ENCODE results near the gene EML3.
"Not testable (repeated sequence)": the region's sequence is repeated elsewhere in the genome, so short reads cannot be mapped to it uniquely, and the experiment has no call there.

The EML3 gene

DNA sequence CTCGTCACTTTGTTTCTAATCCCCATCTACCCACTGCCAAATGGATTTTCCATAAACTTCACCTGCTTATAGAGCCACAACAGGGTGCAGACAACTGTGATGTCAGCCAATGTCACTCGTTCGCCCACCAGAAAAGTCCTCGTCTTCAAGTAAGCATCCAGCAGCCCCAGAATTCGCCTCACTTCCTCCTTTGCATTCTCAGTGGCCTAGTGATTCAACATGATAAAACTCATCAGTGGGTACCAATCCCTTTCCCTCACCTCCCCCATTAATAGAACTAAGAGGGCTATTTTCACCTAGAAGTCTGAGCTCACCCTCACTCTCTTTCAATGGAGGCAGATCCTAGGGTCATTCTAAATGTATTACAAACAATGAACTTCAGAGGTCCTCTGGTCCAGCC lies 41.7 kb downstream of the EML3 start:
- not testable (repeated sequence) for DNase-seq

DNA sequence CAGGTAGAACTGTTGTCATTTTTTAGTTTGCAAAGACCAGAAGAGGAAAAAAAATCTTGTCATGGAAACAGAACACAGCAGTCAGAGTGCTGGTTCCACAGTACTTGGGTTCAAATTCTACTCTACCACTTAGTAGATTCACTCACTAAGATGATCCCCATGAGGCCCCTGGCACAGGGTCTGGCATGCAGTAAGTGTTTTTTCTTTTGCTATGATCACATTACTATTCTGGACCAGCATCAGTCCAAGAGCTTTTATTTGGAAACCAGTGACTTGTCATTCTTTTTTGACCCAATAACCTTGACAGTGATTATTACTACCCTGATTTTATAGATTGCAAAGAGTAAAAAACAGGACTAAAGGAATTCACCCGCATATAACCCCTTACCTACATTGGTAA lies 43.0 kb downstream of the EML3 start:
- DNase-seq = no peak

DNA sequence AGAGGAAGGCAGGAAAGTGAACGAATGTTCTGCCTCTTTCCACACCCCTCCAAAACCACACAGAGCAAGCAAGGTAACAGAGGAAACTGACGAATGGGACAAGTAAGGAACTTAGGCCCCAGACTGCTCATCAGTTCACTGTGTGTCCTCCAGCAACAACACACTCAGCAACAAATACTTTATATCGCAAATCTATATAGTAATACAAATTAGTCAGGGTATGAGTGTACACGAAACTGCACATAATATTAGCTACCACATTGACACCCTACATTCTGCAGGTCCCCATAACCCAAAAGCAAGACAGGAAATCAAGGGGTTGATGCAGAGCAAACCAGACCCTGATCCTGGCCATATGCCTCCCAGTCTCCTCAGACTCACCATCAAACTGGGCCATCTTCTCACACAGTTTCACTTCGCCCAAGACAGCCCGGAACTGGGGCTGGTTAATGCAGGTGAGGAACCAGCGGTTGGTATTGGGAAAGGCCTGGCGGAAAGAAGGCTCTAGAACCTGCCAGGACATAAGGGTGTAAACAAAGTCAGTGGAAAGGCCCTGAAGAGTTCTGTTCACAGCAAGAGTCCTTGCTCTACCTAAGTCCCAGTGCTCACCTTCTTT lies 45.4 kb downstream of the EML3 start:
- DNase-seq = no peak

DNA sequence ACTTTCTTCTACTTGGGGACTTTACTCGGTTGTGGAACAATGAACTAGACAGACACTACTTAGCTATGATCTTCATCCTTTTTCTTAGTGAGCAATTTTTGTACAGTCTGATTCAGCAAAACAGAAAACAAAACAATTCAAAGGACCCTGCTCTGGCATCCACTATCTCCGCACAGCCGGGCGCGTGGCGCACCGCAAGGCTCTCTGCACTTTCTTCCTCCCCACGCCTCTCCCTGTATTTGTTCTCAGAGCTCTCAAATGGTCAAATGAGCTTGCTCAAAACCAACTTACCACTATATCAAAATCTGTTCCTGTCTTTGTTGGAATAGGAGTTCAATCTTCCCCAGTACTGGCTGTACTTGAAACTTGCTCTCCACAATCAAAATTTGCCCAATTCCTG lies 46.3 kb downstream of the EML3 start:
- DNase-seq = no peak

DNA sequence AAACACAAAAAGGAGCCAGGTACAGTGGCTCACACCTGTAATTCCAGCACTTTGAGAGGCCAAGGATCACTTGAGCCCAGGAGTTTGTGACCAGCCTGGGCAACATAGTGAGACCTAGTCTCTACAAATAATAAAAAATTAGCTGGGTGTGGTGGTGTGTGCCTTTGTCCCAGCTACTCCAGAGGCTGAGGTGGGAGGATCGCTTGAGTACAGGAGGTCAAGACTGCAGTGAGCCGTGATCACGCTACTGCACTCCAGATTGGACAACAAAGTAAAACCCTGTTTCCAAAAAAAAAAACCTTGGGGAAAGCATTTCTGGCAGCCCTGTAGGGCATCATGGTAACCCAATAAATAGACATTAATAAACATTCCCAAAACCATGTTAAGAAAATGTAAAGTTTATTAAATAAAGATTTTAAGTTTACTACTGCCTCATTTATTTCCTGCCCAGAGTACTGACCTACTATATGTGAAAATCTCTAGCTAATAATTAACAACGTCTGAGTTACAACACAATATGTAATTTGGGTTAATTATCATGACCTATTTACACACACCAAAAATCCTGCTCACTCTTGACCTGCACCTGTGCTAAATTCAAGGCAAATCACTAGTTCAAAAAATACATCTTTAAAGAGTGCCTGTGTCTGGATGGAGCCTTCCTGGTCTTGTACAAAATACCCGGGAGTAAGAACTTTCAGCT lies 47.3 kb downstream of the EML3 start:
- DNase-seq = no peak

DNA sequence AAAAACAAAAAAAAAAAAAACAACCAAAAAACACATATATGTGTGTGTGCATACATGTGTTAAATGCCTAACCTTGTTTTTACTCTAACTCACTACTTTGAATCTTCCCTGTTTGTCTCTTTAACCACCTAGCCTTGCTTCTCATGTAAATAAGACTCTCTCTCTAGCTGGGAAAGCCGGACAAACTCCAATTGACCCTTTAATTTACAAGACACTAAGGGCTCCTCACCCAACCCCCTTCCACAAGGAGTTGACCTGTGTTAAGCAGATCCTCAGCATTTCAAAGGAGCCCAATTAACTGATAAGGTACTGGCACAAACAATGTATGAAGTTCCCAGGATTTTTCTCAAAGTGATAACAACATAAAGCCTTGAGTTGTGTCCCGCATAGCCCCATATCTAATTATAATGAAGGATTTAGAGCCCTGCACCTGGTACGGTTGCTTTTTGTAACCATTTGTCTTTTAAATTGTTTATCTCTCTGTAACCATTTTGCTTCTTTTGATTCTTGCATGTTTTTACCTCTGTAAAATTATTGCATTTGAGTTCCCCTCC lies 50.8 kb downstream of the EML3 start:
- not testable (repeated sequence) for DNase-seq

DNA sequence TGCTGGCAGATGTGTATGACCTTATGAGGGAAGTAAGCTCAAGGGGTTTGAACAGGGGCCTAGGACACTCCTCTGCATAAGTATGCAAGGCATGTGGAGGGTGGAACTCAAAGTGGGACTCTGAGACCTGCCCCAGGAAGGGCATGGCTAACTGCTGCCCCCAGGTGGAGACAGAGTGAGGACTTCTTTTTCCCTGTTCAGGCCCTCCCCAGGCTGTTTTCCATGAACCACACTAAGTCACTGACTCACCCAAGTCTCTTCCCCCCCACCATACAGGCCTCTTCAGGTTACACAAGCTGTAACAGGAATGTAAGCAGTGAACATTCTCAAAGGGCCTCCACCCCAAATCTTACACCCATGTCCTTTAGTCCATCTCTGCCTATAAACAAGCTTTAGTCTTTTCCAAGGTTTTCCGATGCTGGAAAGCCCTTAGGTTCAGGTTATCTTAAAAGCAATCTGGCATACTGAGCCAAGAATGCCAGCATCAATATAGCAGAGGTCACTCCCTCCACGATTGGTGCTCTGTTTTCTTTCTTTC lies 51.9 kb downstream of the EML3 start:
- DNase-seq = peak; percentile 96

DNA sequence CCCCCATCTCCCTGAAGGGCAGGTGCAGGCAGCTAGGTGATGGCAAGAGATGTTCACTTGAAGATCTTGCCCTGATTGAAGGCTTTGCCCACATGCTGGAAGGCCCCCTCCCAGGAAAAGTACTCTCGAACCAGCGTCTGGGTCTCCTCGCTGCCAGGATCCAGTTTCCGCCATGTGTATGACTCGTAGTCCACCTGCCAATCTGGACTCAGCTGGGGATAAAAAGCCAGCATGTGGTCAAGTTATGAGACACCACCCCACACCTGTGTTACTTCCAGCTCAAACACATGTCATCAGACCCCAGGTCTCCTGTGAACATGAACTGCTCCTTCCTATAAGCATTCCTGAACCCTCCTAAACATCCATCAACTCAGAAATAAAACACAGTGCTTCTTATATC lies 52.9 kb downstream of the EML3 start:
- not testable (repeated sequence) for DNase-seq

DNA sequence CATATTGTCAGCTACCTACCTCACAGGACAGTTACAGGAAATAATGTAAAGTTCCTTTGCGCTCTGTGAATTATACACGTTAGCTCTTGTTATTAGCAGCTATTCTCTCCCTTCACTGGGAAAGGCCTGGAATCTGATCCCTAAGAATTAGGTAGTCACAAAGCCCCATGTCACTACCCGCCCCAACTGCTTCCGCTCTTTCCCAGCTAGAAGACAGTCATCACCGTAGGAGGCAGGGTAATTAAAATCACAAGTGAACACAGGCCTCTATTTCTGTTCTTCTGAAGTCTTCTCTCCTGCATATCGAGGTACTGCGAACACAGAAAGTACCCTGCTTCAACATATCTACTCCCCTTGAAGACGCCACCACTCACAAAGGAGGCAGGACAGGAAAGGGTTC lies 53.4 kb downstream of the EML3 start:
- no peak for DNase-seq

DNA sequence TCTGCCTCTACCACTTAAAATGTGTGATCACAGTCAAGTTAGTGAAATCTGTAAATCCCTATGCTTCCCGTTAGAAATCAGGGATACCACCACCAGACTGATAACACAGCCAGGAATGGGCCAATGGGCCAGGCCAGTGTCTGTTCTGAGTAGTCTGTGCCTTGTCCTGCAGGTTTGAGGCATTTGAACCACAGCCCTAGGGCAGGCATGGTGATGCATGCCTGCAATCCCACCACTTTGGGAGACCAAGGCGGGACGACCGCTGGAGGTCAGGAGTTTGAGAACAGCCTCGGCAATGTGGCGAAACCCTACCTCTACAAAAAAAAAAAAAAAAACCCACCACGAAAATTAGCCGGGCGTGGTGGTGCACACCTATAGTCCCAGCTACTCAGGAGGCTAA lies 53.9 kb downstream of the EML3 start:
- DNase-seq = no peak

DNA sequence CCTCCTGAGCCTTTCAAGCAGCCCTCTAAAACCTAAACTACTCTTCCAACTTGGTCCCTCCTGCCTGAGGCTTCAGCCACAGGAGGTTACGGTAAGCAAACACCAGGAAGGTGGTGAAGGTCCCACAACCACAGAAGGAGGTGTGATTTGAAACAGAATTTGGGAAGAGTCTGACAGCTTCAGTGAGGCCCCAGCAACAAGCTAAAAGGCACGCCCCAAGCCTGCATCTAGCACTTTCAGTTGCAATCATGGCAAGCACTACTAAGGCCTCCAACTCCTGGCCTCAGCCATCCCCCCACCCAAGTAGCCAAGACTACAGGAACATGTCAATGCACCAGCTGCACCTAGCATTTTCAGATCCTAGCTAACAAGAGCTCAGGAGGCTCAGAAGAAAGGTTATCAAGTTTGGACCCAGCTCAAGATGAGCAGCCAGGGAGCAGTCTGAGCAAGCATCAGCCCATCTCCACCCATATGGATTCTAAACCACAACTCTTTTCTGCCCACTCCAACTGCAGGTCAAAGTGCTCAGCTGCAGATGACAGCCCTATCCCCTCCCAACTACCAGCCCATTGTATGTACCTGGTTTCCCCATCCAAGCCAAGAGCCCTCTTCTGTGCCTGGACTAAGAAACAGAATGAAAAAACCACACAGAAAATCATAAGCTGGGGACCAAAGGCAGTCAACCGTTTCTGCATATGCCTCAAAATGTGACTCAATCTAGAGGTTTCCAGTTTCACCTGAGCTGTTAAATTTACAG lies 55.5 kb downstream of the EML3 start:
- DNase-seq = no peak

DNA sequence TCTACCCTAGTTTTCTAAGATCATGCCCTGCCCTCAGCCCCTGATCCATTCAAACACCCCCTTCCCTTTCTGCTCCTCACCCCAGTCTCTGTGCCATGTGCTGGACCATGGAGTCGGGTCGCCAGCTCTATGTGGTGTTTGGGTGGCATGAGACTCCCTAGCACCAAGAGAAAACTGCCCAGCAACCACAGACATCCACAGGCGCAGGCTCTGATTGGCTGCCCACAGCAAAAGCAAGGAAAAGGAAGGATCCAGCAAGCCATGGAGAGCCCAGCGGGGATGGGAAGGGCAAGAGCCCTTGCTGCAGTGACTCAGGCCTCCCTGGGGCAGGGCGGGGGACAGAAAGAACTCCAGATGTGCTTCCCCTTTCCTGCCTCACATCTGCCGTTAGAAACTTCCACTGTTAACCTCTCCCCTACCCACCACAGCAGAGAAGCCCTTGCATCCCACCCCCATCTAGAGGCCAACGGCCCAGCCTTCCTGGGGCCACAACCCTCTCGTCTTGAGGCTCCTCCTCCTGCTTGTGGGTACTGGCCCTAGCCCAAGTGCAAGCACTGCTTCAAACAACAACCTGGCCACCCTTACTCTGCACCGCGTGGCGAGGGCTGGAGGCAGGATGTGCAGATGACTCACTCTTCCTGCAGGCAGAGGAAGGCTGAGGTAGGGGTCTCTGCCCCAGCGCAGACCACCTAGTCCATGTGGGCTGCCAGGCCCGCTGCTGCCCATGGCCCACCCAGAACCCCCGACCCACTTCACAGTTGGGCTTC lies 56.3 kb downstream of the EML3 start:
- DNase-seq = peak; percentile 92

DNA sequence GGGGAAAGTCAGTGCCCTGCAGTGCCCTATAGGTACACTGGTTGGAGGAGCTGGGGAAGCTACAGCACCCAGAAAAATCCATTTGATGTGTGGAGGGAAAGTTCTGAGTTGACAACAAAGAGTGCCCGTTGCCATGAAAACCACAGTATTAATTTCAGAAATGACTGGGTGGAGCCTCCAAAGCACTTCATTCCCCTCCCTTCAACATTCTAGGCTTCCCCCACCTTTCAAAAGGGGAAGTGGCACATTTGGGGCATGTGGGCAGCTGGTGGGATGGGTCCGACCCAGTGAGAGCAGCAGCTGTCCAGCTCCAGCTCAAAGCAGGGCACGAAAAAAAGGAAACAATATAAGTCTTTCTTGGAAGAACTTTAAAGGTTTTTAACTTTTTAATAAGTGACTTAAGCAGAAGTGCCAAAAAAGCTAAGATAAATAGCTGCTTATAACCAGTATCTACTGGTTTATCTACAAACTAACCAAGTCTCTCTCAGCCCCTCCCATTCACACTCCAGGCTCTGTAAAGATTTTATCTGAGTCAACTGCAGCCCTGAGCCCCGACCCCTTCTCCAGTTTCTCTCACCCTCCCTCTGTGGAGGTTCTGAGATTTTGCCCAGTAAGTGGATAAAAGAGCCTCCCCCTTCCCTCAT lies 57.0 kb downstream of the EML3 start:
- no peak for DNase-seq

DNA sequence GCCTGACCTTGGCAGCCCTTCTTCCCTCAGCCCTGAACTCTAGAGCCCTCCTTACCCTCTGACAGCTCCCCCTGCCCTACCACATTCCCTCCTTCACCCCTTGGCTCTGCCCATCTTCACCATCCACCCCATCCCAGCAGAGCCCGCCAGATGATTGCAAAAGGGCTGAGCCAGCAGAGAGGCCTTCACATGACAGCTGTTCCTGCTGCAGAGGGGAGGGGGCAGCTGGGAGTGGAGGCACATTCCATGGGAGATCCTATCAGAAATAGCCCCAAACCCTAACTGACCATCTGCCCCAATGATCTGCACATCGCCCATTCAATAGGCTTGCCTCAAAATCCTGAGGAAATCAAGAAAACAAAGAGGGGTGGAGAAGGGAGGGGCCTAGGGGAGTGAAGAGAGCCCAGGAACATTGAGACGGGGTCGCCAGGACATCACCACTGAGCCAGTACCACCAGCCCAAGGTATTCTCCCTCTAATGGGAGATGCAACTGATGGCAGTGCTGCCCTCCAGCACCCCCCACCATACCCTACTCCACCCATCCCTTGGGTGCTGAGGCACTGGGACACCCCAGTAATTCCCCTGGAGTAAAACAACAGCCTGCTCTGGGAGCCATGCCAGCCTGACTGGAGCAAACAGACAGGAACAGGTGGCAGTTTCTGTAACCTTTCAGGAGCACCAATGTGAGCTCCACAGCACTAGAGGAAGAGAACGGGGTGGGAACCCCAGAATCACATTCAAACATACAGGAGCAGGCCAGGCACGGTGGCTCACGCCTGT lies 58.0 kb downstream of the EML3 start:
- DNase-seq = no peak

DNA sequence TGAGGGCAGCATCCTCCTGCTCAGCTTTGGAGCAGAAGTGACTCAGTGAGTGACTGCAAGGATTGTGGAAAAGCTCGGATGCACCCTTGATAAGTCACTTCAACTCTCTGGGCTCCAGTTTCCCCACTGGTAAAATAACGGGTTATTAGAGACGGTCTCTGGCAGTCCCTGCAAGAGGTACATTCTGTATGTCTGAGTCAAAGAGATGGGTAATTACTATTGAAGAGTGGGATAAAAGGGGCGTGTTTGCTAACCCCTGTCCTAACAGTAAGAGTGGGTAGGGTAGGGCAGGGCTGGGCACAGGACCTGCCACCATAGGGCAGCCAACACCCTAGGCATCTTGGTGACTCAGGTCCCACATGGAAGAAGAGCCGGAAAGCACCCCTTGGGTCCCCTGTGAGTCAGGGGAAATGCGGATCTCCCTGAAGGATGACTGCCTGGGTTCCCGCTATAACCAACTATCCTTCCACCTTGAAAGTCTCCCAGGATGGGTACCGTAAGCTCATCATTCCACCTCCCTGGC lies 58.7 kb downstream of the EML3 start:
- peak; percentile 97 for DNase-seq

DNA sequence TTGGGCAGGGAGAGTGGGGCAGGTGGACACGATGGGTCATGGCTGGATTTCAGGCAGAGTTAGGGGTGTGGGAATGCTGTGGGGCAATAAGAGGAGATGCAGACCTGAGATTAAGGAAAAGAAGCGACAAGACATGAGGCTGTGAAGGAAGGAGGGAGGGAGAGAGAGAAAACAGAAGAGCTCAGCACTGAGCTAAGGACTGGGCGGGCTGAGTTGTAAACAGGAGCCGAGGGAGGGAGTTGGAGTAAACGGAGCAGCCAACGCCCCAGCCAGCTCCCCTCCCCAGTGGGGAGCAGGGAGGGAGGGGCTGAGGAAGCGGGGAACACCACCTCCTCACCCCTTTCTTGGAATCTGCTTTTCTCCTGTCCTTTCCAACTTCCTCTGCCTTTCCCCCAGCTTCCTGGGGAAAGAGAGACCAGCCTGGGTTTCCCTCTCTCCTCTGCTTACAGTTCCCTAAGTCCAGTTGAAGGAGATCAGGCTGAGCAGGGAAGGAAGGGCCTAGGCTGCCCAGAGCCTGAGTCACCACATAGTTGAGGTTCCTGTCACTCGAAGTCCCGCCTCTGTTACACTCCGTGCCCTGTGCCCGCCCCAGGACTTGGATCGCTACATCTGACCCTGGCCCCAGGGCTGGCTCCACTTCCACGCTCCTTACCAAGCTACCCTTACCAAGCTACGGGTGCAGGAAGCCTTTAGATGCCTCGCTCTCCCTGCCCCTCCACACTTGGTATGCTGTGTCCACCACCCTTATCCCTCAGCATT lies 59.3 kb downstream of the EML3 start:
- peak; percentile 97 for DNase-seq

DNA sequence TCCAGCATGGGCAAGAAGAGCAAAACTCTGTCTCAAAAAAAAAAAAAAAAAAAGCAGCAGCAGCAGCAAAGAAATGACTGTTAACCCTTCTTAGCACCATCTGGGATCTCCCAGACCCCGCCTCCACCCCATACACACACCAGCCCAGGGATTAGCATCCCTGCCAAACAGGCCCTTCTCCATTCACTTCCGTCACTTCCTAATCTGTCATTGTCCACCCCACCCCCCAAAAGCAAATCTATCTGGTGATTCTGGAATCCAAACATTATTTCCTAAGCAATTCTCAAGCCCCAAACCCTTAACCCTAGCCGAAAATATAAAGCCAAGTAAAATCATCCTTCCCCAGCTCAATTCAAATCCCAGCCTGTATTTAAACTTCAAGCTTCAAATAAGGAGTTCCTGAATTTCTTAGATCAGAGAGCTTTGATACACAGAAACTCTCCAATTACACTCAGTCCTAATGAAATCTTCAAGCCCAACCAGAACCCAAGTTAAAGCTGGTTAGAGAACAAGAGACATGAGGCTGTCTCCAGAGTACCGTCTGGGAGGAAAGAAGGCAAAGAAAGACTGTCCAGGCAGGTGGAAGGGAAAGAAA lies 60.0 kb downstream of the EML3 start:
- DNase-seq = no peak

Measured in kidney glomerular epithelial cell (primary cell).